Mucosa of descending colon (tissue), 3 donors: ENCODE data around the gene MAGEA10. TPM values are rescaled to one million over a fixed set of nuclear protein-coding genes. Genes with fewer than 3 reads are reported as not detected.
"Not testable (repeated sequence)": the region's sequence is repeated elsewhere in the genome, so short reads cannot be mapped to it uniquely, and the experiment has no call there.

Source experiments
- ATAC-seq: fragments of 200-7000 bp; cut with Tn5 transposase; one replicate; pipeline ENCODE4 v1.9.1; 2020; ENCODE audit warnings: mild to moderate bottlenecking, moderate library complexity
- DNase-seq, 3 donors: peaks; one replicate each; pipeline ENCODE4 v3.0.0-alpha.2; 2020
- H3K36me3 ChIP-seq: fragments of 200-600 bp; one replicate; pipeline ENCODE4 v1.8.0; 2021; ENCODE audit warnings: low read depth, mild to moderate bottlenecking
- H3K4me1 ChIP-seq: fragments of 200-600 bp; one replicate; pipeline ENCODE4 v1.8.0; 2021; ENCODE audit warnings: low read depth, mild to moderate bottlenecking
- H3K4me3 ChIP-seq: fragments of 200-600 bp; one replicate; pipeline ENCODE4 v1.8.0; 2021; ENCODE audit warnings: mild to moderate bottlenecking
- H3K9me3 ChIP-seq: fragments of 200-600 bp; one replicate; pipeline ENCODE4 v1.8.0; 2021; ENCODE audit warnings: mild to moderate bottlenecking
- intact Hi-C, 2 donors: fragments of 100-400 bp; cut with DNase I in 1 of 2; cut with micrococcal nuclease in 1 of 2; formaldehyde crosslinking; loops; one replicate each; pipeline versions ENCODE4 v1.11.0 to v1.11.1; 2022; cut with DNase I, micrococcal nuclease
- total RNA-seq, 3 donors: library from RNA; stranded (reverse); fragmentation: NEBNext Ultra II Directional in 2 of 3; extraction: Animal tissue kit (Norgen Biotek cat#: 25700) in 2 of 3; gene quantifications; one replicate each; pipeline versions ENCODE4 v1.2.1 to v1.2.4, GENCODE V29; 2021 to 2023
- TF ChIP-seq, protein P1 (sequence below): fragments of 200-600 bp; IDR thresholded peaks from one replicate; pipeline ENCODE4 v1.8.0; 2022; ENCODE audit warnings: antibody characterized with exemption, mild to moderate bottlenecking
- donor health status: DM: no; HTN: no; CAD: no; lungs with moderate emphysema.
- donor health status: DM: no; HTN: no; CAD: no.
- donor health status: DM: no; HTN: yes; CAD: no.

The MAGEA10 gene
- total RNA-seq, 3 donors from 2014 or later = not detected

DNA sequence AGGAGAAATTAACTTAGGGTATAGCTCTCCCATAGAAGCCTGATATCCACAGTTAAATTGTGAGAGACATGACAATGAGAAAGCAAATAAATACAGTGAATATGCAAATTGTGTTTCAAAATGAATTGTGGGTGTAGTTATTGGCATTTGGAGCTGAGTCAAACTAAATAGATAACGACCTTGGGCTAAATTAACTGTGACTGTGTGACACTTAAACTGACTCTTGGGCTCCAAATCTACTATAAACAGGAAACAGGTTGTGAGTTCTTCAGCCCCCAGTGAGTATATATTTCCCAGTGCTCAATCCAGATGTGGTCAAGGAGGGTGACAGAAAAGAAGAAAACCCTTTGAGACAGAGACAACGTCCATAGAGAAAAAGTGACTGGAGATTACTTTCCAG, 11.3 kb upstream of the MAGEA10 start:
- ATAC-seq (no peak), DNase-seq (no peak)
- intact Hi-C loops = no loop called here
- Histone ChIP-seq H3K36me3 (no peaks in the 10 kb centered on the region), H3K9me3 (no peaks in the 10 kb centered on the region), H3K4me1 (no peaks in the 10 kb centered on the region), H3K4me3 (no peak overlapping the region)
- TF ChIP-seq, protein P1, sequence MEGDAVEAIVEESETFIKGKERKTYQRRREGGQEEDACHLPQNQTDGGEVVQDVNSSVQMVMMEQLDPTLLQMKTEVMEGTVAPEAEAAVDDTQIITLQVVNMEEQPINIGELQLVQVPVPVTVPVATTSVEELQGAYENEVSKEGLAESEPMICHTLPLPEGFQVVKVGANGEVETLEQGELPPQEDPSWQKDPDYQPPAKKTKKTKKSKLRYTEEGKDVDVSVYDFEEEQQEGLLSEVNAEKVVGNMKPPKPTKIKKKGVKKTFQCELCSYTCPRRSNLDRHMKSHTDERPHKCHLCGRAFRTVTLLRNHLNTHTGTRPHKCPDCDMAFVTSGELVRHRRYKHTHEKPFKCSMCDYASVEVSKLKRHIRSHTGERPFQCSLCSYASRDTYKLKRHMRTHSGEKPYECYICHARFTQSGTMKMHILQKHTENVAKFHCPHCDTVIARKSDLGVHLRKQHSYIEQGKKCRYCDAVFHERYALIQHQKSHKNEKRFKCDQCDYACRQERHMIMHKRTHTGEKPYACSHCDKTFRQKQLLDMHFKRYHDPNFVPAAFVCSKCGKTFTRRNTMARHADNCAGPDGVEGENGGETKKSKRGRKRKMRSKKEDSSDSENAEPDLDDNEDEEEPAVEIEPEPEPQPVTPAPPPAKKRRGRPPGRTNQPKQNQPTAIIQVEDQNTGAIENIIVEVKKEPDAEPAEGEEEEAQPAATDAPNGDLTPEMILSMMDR = no peak

DNA sequence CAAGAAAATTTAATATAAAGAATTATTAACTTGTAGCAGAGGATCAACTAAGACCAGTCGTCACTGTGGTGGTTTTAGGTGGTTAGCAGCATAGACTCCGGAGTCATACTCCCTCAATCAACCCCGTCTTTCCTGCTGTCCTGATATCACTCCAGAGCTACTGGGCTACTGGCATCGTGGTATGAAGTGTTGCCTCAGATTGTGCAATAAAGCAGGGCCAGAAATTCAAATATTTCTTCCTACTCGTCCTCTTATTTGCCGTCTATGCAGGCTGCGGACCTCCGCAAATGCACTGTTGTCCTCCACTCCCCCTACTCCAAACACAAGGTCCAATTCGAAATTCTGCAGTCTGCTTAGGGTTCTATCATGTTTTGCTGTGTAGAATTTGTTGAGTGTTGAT, 1.2 kb upstream of the MAGEA10 start:
- TF ChIP-seq, protein P1 = no peak
- DNase-seq = no peak
- no peak for ATAC-seq
- no peaks in the 10 kb centered on the region for H3K4me1 ChIP-seq
- H3K4me3 ChIP-seq = no peak overlapping the region
- intact Hi-C loops = no loop called here
- H3K36me3 ChIP-seq = no peaks in the 10 kb centered on the region
- H3K9me3 ChIP-seq = no peaks in the 10 kb centered on the region

DNA sequence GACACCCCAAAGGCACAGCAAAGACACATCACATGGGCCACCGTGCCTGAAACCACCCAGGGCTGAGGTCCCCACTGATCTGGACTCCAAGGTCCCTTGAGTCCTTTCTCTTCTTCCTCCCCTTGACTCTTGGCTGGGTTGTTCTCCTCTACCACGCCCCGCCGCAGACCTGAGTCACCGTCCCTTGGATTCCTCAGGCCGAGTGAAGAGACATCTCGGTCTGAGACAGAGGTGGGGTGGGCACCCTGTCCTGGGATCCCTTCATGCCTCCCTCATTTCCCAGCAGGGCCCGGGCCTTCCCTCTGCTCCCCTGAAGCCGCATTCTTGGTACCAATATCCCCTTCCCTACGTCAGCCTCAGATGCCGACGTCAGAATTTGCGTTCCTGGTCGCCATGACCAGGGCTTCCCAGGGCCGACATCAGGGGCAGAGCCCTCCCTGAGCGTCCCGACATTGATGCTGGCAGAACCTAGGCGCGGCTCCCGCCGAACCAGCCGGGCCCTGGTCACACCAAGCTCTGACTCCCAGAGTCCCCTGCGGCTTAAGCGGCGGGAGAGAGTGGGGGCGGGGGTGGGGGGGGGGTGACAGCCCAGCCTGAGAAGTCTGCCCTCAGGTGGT, 498 bp downstream of the MAGEA10 start:
- TF ChIP-seq, protein P1 = no peak
- Histone ChIP-seq H3K36me3 (no peaks in the 10 kb centered on the region), H3K4me3 (no peak overlapping the region), H3K4me1 (no peaks in the 10 kb centered on the region), H3K9me3 (no peaks in the 10 kb centered on the region)
- intact Hi-C loops = no loop called here
- DNase-seq (no peak), ATAC-seq (no peak)

DNA sequence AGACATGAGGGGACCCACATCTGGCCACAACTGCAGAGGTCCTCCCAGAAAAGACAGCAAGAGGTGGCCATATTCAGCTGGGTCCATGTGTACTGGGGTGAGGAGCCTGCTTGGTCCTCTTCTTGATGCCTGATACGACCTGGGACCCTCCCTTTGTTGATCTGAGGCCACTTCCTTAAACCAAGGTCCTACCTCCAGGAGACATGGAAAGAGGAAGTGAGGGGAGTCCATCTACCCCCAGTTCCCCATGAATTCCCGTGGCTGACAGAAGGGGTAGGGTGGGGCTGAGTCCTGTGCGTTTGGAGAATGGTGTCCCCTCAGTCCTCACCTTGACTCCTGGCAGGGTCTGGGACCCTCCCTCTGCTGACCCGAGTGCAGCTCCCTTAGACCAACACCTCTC, 2.1 kb downstream of the MAGEA10 start:
- ATAC-seq = no peak
- intact Hi-C loops = no loop called here
- no peak overlapping the region for H3K4me3 ChIP-seq

DNA sequence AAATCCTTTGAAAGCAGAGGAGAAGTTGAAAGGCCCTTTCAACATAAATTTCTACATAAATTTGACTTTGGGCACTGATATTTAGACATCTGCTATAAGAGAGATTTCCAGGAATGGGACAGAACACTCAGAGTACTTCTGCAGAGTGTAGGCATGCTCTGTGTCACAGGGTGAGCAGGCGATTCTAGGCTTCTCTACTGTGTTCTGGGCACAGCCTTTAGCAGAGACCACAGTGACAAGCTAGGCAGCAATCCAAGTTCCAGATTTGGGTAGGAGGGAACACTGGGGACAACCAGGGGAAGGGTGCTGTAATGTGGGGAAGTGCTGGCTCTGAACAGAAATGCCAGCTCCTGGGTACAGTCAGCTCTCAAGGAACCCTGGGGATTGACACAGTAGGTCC, 6.9 kb downstream of the MAGEA10 start:
- no peak overlapping the region for H3K4me3 ChIP-seq
- intact Hi-C loops = no loop called here
- TF ChIP-seq, protein P1 = no peak
- no peaks in the 10 kb centered on the region for H3K4me1 ChIP-seq
- no peak for DNase-seq
- H3K36me3 ChIP-seq = no peaks in the 10 kb centered on the region
- no peaks in the 10 kb centered on the region for H3K9me3 ChIP-seq
- ATAC-seq = no peak

More for the DNA sequence above, 2.1 kb downstream of the MAGEA10 start:
- Histone ChIP-seq H3K9me3 (no peaks in the 10 kb centered on the region), H3K36me3 (no peaks in the 10 kb centered on the region), H3K4me1 (no peaks in the 10 kb centered on the region)
- TF ChIP-seq, protein P1 = no peak
- DNase-seq = no peak

DNA sequence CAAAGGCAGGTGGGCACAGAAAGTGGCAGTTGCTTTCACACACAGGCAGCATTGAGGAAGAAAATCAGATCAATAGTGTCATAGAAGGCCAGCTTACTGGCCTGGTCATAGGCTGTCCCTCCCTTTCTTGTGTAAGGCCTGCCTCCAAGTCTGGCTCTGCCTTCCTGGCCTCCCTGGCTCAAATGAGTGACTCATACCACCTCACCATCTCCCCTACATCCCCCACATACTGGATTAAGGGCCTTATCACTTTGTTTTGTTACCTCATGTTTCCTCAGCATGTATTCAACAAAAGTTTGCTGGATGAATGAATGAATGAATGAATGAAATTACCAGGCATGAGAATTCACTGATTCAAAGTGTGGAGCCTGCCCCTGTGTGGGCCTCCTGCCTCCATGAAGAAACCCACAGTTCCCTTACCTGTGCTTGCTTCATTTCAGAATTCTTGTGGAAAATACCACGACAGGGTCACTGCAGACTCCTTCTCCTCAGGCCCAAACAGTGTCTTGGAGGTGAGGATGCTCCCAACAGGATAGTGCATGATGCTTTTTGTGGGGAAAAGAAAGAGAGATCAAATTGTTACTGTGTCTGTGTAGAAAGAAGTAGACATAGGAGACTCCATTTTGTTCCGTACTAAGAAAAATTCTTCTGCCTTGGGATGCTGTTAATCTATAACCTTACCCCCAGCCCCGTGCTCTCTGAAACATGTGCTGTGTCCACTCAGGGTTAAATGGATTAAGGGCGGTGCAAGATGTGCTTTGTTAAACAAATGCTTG, 9.1 kb downstream of the MAGEA10 start:
- H3K4me3 ChIP-seq, ATAC-seq, H3K4me1 ChIP-seq, H3K9me3 ChIP-seq, H3K36me3 ChIP-seq, DNase-seq, intact Hi-C loops: not testable (repeated sequence)
